IMR-90 (cell line): ENCODE data around the gene PAXX. TPM values are rescaled to one million over a fixed set of nuclear protein-coding genes. Genes with fewer than 3 reads are reported as not detected.

Source experiments
- ATAC-seq: fragments of 200-7000 bp; cut with Tn5 transposase; 2 replicates; pipeline ENCODE4 v1.9.1; 2020; ENCODE audit warnings: low read depth, mild to moderate bottlenecking, moderate library complexity
- BruUV-seq: library from RNA; stranded (reverse); fragments of 400-500 nt; replicated peaks from 2 replicates; lab custom pipeline; 2021; lab: Mats Ljungman, UMichigan
- CTCF ChIA-PET: fragments of 300-600 bp; formaldehyde crosslinking; extraction: SDS; loops from one replicate; lab custom pipeline; 2021; ENCODE audit warnings: antibody characterized with exemption; lab: Yijun Ruan, JAX
- POLR2A ChIA-PET: fragments of 300-600 bp; sonication (Branson Sonifier 250); formaldehyde crosslinking; loops from one replicate; lab custom pipeline; 2022; ENCODE audit warnings: antibody characterized with exemption; ENCODE audit not compliant: unreplicated experiment; lab: Charles Lee
- DNase-seq: peaks from one replicate; pipeline ENCODE4 v3.0.0; 2013
- H2AFZ ChIP-seq: replicated peaks from 2 replicates; pipeline ENCODE3; 2013; ENCODE audit warnings: low read length, mild to moderate bottlenecking; ENCODE audit not compliant: poor library complexity
- H2AK5ac ChIP-seq: 2 replicates; pipeline ENCODE4 v1.6.1; 2013; ENCODE audit warnings: low read depth, low read length, inconsistent platforms
- H2AK9ac ChIP-seq: replicated peaks from 2 replicates; pipeline ENCODE3; 2013; ENCODE audit warnings: mild to moderate bottlenecking, low read depth, low read length, moderate library complexity; ENCODE audit not compliant: poor library complexity
- H2BK120ac ChIP-seq: 2 replicates; pipeline ENCODE4 v1.6.1; 2013; ENCODE audit warnings: low read depth, low read length, inconsistent platforms
- H2BK15ac ChIP-seq: 3 replicates; pipeline ENCODE4 v1.6.1; 2013; ENCODE audit warnings: low read depth, low read length, inconsistent platforms
- H2BK20ac ChIP-seq: 2 replicates; pipeline ENCODE4 v1.6.1; 2013; ENCODE audit warnings: low read depth, mild to moderate bottlenecking, inconsistent platforms, low read length, moderate library complexity
- H2BK5ac ChIP-seq: 2 replicates; pipeline ENCODE4 v1.6.1; 2013; ENCODE audit warnings: mild to moderate bottlenecking, low read depth, low read length, inconsistent platforms; ENCODE audit not compliant: poor library complexity, severe bottlenecking
- H3K14ac ChIP-seq: replicated peaks from 2 replicates; pipeline ENCODE4 v1.6.1; 2013; ENCODE audit warnings: low read depth, low read length, inconsistent platforms
- H3K18ac ChIP-seq: 2 replicates; pipeline ENCODE4 v1.6.1; 2013; ENCODE audit warnings: low read depth, low read length, control low read depth
- H3K23ac ChIP-seq: 2 replicates; pipeline ENCODE4 v1.6.1; 2013; ENCODE audit warnings: low read depth, low read length, inconsistent platforms
- H3K27ac ChIP-seq: 2 replicates; pipeline ENCODE4 v1.5.1; 2013; ENCODE audit warnings: mild to moderate bottlenecking, control low read depth, low read length; ENCODE audit not compliant: insufficient read depth
- H3K27me3 ChIP-seq: 2 replicates; pipeline ENCODE4 v1.6.1; 2013; ENCODE audit warnings: low read length; ENCODE audit not compliant: control insufficient read depth, insufficient read depth
- H3K36me3 ChIP-seq: 2 replicates; pipeline ENCODE4 v1.6.1; 2013; ENCODE audit warnings: low read length, mixed read lengths; ENCODE audit not compliant: control insufficient read depth, insufficient read depth
- H3K4ac ChIP-seq: 2 replicates; pipeline ENCODE4 v1.6.1; 2013; ENCODE audit warnings: low read depth, low read length, inconsistent platforms
- H3K4me1 ChIP-seq: 2 replicates; pipeline ENCODE4 v1.6.1; 2013; ENCODE audit warnings: low read length, mixed read lengths; ENCODE audit not compliant: control insufficient read depth, insufficient read depth
- H3K4me2 ChIP-seq: 2 replicates; pipeline ENCODE4 v1.6.1; 2013; ENCODE audit warnings: low read depth, mild to moderate bottlenecking, control low read depth, low read length, moderate library complexity
- H3K4me3 ChIP-seq: 2 replicates; pipeline ENCODE4 v1.5.1; 2013; ENCODE audit warnings: low read depth, mild to moderate bottlenecking, control low read depth, low read length, moderate library complexity; ENCODE audit not compliant: insufficient read depth
- H3K56ac ChIP-seq: 2 replicates; pipeline ENCODE4 v1.6.1; 2013; ENCODE audit warnings: low read length, inconsistent platforms; ENCODE audit not compliant: insufficient read depth; ENCODE audit errors: extremely low read depth
- H3K79me1 ChIP-seq, 2 experiments: 2 replicates each; pipeline ENCODE4 v1.6.1; 2013; ENCODE audit warnings: low read length in 2 of 2, inconsistent platforms in 1 of 2, low read depth in 1 of 2
- H3K9ac ChIP-seq: 2 replicates; pipeline ENCODE4 v1.6.1; 2013; ENCODE audit warnings: low read depth, low read length, control low read depth
- H3K9me1 ChIP-seq: 2 replicates; pipeline ENCODE4 v1.6.1; 2013; ENCODE audit warnings: low read length, inconsistent platforms; ENCODE audit not compliant: insufficient read depth
- H3K9me3 ChIP-seq: 2 replicates; pipeline ENCODE4 v1.6.1; 2013; ENCODE audit warnings: low read length; ENCODE audit not compliant: control insufficient read depth, insufficient read depth
- H4K20me1 ChIP-seq: 2 replicates; pipeline ENCODE4 v1.6.1; 2013; ENCODE audit warnings: low read length, inconsistent platforms; ENCODE audit not compliant: insufficient read depth
- H4K5ac ChIP-seq: 2 replicates; pipeline ENCODE4 v1.6.1; 2013; ENCODE audit warnings: mild to moderate bottlenecking, low read depth, low read length, control low read depth
- H4K8ac ChIP-seq, 2 experiments: 2 replicates each; pipeline ENCODE4 v1.6.1; 2013; ENCODE audit warnings: low read depth in 2 of 2, low read length in 2 of 2, control low read depth in 1 of 2, inconsistent platforms in 1 of 2
- H4K91ac ChIP-seq: 2 replicates; pipeline ENCODE4 v1.6.1; 2013; ENCODE audit warnings: low read depth, low read length, inconsistent platforms; ENCODE audit not compliant: insufficient read depth
- RFX5 ChIP-seq: IDR thresholded peaks from 2 replicates; pipeline ENCODE4 v1.8.0; 2012; ENCODE audit warnings: low read depth, mild to moderate bottlenecking, low read length, moderate library complexity
- WGBS, 2 experiments: methylation state at CpG; one replicate each; pipeline versions ENCODE4 v1.1.5 to v1.1.7; 2013; ENCODE audit warnings: missing lambda C conversion rate in 2 of 2; ENCODE audit not compliant: insufficient read length in 1 of 2; ENCODE audit errors: extremely low coverage in 2 of 2; 5-methylcytosine and 5-hydroxymethylcytosine counted together
- dilution Hi-C: fragments of 300-500 bp; cut with HindIII; formaldehyde crosslinking; loops from one replicate; pipeline ENCODE4 v1.14.3; 2018; ENCODE audit warnings: low sequenced_read_pairs; ENCODE audit not compliant: unreplicated experiment
- in situ Hi-C: fragments of 300-500 bp; cut with MboI; formaldehyde crosslinking; loops from 3 replicates; pipeline ENCODE4 v1.14.3; 2019; ENCODE audit warnings: low sequenced_read_pairs, inconsistent platforms, mixed read lengths
- intact Hi-C: fragments of 100-400 bp; cut with micrococcal nuclease; formaldehyde crosslinking; loops from 2 replicates; pipeline ENCODE4 v1.10.0; 2022
- polyA plus RNA-seq, 3 experiments: library from polyadenylated mRNA; depleted of rRNA; stranded (reverse); fragments of >200 nt; gene quantifications; 2 replicates each; pipeline ENCODE4 v1.2.3, GENCODE V29; 2012; ENCODE audit warnings: low replicate concordance in 1 of 3
- total RNA-seq: library from RNA; depleted of rRNA; stranded (reverse); fragments of >200 nt; gene quantifications from 2 replicates; pipeline ENCODE4 v1.2.3, GENCODE V29; 2012

PAXX gene
- total and polyA plus RNA-seq, 2 of the 4 experiments (the other 2 are of a cell fraction): 5.7 to 24.6 TPM

DNA sequence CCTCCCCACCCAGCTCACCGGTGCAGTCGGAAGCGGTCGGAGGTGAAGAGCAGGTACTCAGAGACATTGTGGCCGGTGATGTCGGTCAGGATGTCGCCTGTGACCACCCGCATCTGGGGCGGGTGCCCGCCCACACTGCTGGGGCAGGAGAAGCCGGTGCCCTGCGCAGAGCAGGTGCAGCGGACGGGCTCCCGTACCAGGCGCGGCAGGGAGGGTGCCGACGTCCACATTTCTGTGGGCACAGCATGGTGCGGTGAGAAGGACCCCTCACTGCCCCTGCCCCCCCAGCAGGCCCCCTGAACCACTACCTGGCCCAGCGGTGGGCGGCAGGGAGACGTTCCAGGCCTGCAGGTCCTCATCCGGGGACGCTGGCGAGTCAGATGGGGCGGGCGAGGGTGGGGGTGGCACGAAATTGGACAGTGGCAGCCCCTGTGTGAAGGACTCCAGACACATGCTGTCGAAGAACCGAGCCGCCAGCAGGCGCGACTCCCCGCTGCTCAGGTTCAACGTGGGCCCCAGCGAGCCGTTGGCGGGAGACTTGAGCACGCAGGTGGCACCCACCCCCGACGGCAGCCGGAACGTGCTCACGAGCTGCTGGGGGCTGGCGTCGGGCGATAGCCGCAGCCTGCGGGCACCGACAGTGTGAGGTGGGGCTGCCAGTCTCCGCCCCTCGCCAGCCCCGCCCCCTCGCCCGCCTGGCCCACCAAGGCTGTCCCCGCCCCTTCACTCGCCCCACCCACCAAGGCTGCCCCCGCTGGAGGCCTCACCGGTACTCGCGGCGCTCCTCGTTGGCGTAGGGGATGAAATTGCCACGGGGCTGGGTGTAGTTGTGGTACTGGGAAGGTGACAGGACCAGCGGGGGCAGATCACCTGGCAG lies 20.7 kb downstream of the PAXX start:
- in situ Hi-C loops: no loop called here
- dilution Hi-C loops: no loop called here
- Histone ChIP-seq H3K27me3 (no peaks in the 10 kb centered on the region), H3K27ac (no peak overlapping the region), H3K23ac (no peak overlapping the region), H3K79me1 (no peaks in the 10 kb centered on the region), H2AK5ac (no peak overlapping the region), H3K36me3 (peaks cover 49% of the 10 kb centered on the region), H2AK9ac (peak overlapping the region; percentile 28), H4K20me1 (no peaks in the 10 kb centered on the region), H3K4me1 (no peaks in the 10 kb centered on the region), H3K4me3 (no peak overlapping the region), H3K56ac (no peak overlapping the region), H3K4me2 (no peak overlapping the region), H2BK20ac (no peak overlapping the region), H2AFZ (no peak overlapping the region), H4K91ac (no peak overlapping the region), H3K9ac (no peak overlapping the region), H4K5ac (no peak overlapping the region), H3K14ac (no peak overlapping the region), H3K9me1 (no peaks in the 10 kb centered on the region), H3K4ac (no peak overlapping the region), H3K9me3 (no peaks in the 10 kb centered on the region), H2BK120ac (no peak overlapping the region), H2BK5ac (no peak overlapping the region), H2BK15ac (no peak overlapping the region), H4K8ac (no peak overlapping the region), H3K18ac (no peak overlapping the region)
- no peak for ATAC-seq
- DNase-seq: no peak
- ChIA-PET CTCF (no interaction called here), POLR2A (no interaction called here)
- BruUV-seq: TSS peak; percentile 31
- no peak for TF ChIP-seq RFX5
- 90% methylated on average over 18 of the region's 67 CpGs; no CpG with 5 or more reads in 1 of the 2 experiments for WGBS, 2 experiments
- intact Hi-C loops: no loop called here
